Stimulated activated naive CD8-positive, alpha-beta T cell treated with anti-CD3 and anti-CD28 coated beads, Interleukin-15, Interleukin-2, amounts not matched to agents 100 ng/mL and 50 ng/mL, for 24 hours (primary cell): ENCODE measurements around the gene SON.

Source experiments
- H3K27ac Mint-ChIP-seq: one replicate; pipeline ENCODE4 v1.8.0; 2021; ENCODE audit warnings: mild to moderate bottlenecking, mixed read lengths
- H3K27me3 Mint-ChIP-seq: one replicate; pipeline ENCODE4 v1.8.0; 2021; ENCODE audit warnings: mixed read lengths
- H3K36me3 Mint-ChIP-seq: one replicate; pipeline ENCODE4 v1.8.0; 2021; ENCODE audit warnings: low read depth, mixed read lengths
- H3K4me1 Mint-ChIP-seq: one replicate; pipeline ENCODE4 v1.8.0; 2021; ENCODE audit warnings: low read depth, mixed read lengths
- H3K4me3 Mint-ChIP-seq: one replicate; pipeline ENCODE4 v1.8.0; 2021; ENCODE audit warnings: mild to moderate bottlenecking, mixed read lengths
- H3K9me3 Mint-ChIP-seq: one replicate; pipeline ENCODE4 v1.8.0; 2021; ENCODE audit warnings: mixed read lengths

The SON gene

GRCh38 chr21:33539616-33540015 is 3.2 kb upstream of the SON start:
- Mint-ChIP-seq H3K4me1 (peaks cover 33% of the 10 kb centered on the region), H3K27me3 (no peaks in the 10 kb centered on the region), H3K4me3 (peak overlapping the region; percentile 31), H3K9me3 (no peaks in the 10 kb centered on the region), H3K36me3 (peaks cover 76% of the 10 kb centered on the region), H3K27ac (peak overlapping the region; percentile 40)

DNA sequence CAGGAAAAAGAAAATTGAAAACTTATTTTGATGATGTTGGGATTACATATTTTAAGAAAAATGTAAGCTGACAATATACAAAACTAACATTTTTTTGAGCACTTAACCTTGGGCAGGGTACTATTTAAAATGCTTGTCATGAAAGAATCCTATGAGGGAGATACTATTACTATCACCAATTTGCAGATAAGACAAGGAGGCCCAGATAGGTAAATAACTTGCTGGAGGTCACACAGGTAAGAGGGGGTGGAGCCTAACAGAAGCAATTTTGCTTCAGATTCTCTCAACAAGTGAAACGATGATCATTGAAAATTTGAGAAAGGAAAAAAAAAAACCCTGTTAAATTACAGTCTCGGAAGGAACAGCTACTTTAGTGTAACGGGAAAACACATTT is 2.1 kb upstream of the SON start:
- Mint-ChIP-seq H3K9me3 (no peaks in the 10 kb centered on the region), H3K36me3 (peaks cover 70% of the 10 kb centered on the region), H3K27me3 (no peaks in the 10 kb centered on the region), H3K4me3 (peak overlapping the region; percentile 97), H3K27ac (peak overlapping the region; percentile 99), H3K4me1 (peaks cover 43% of the 10 kb centered on the region)

DNA sequence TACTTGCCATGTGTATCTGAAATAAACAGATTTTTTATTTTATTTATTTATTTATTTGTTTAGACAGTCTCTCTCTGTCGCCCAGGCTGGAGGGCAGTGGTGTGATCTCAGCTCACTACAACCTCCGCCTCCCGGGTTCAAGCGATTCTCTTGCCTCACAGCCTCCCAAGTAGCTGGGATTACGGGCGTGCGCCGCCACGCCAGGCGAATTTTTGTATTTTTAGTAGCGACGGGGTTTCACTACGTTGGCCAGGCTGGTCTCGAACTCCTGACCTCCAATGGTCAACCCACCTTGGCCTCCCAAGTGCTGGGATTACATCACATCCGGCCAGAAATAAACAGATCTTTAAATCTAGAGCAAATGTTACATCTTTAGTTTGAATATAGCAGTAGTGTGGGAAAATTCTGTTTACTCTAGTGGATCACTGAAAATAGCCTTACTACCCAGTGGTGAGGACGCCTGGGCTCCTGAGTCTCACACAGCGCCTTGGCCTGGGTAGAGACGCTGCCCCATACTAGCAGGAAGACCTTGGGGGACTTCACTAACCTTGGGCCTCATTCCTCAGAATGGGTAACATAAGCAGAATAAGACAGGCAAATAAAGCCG is 1.6 kb upstream of the SON start:
- H3K4me1 Mint-ChIP-seq, result peaks cover 48% of the 10 kb centered on the region
- peak overlapping the region; percentile 99 for H3K27ac Mint-ChIP-seq
- peak overlapping the region; percentile 97 for H3K4me3 Mint-ChIP-seq
- H3K27me3 Mint-ChIP-seq, result no peaks in the 10 kb centered on the region
- no peaks in the 10 kb centered on the region for H3K9me3 Mint-ChIP-seq
- peaks cover 75% of the 10 kb centered on the region for H3K36me3 Mint-ChIP-seq

DNA sequence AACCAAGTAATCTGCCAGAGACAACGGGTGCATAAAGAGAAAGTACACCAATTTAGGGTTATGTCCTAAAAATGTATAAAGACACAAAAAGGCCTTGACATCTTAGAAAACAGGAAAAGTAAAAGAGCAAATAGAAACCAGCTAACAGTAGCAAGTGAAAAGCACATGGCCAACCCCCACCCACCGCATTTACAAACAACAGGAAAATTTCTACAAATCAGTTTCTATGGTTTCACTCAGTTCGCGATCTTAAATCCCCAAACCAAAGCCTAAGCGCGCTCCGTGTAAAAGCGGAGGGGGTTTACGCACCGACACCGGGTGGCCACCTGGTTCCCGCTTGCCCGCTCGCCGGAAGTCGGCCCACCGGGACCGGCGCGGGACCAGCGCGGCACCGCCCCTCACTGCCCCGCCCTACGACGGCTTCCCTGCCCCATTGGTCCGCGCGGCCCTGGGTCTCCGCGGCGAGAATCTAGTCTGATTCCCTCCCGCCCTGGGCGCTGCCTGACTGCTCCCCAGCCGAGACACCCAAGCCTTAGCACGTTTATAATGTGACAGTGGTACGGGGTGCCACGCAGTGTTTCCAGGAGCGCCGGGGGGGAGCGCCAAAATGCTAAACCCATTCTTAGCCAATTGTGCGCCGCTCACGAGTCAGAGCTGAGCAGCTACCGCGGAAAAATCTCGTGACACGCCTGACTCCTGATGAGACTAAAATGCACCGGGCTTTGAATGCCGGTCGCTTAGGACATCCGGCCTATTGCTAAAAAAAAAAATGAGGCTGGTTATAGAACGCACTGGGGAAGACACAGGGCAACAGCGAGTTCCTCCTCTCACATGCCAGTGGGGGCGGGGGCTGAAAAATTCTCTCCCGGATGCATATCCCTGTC is 840 bp upstream of the SON start, which contains the start of gene GART:
GART (minus strand) TSS at position 362 of the 884 bp plus-strand sequence. CDS start 2,802 bp downstream, outside the sequence.
- Mint-ChIP-seq H3K27ac (peak within 1 kb of the TSS; percentile 99), H3K27me3 (no peaks in the 10 kb centered on the region), H3K9me3 (no peaks in the 10 kb centered on the region), H3K4me1 (peaks cover 49% of the 10 kb centered on the region), H3K36me3 (peaks cover 74% of the 10 kb centered on the region), H3K4me3 (peak within 1 kb of the TSS; percentile 97)

- Mint-ChIP-seq H3K27me3 (no peaks in the 10 kb centered on the region), H3K27ac (peak overlapping the region; percentile 99), H3K4me3 (peak overlapping the region; percentile 97), H3K9me3 (no peaks in the 10 kb centered on the region), H3K36me3 (peaks cover 72% of the 10 kb centered on the region), H3K4me1 (peaks cover 55% of the 10 kb centered on the region)
Measured at GRCh38 chr21:33543505-33544129, 779 bp downstream of the SON start.

DNA sequence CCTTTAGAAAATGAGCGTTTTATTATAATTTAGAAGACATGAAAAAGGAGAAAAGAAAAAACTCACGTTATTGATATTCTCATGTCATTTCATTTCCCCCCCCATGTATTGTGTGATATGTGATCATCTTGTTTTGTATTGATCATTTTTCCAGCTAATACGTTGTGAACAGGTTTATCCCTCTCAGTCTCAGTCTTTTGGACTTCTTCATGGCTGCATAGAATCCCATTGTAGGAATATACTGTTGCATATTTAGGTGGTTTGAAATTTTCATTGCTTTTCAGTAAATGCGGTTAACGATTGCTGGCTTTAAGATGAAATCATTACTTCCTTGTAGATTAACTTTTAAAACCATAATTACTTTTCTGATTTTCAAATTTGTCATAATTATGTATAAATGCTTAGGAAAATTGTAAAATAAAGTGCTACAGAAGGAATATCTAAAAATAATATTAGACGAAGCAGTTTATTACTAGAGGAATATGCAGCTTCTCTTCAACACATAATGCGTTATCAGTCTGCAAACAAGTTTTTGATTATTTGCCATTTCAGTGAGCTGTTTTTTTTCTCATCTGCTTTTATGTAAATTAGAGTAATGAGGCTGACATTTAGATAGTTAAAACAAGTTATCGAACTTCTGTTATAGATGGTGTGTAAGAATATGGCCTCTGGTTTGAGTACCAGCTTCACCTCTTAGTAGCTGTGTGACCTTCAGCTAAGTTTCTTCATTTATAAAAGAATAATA is 1.8 kb downstream of the SON start:
- no peaks in the 10 kb centered on the region for H3K9me3 Mint-ChIP-seq
- H3K36me3 Mint-ChIP-seq, result peaks cover 77% of the 10 kb centered on the region
- H3K4me1 Mint-ChIP-seq, result peaks cover 56% of the 10 kb centered on the region
- peak overlapping the region; percentile 99 for H3K27ac Mint-ChIP-seq
- H3K4me3 Mint-ChIP-seq, result peak overlapping the region; percentile 97
- H3K27me3 Mint-ChIP-seq, result no peaks in the 10 kb centered on the region

GRCh38 chr21:33546086-33546485 is 3.2 kb downstream of the SON start:
- peak overlapping the region; percentile 97 for H3K4me3 Mint-ChIP-seq
- H3K27me3 Mint-ChIP-seq, result no peaks in the 10 kb centered on the region
- peaks cover 48% of the 10 kb centered on the region for H3K4me1 Mint-ChIP-seq
- peak overlapping the region; percentile 72 for H3K27ac Mint-ChIP-seq
- peaks cover 76% of the 10 kb centered on the region for H3K36me3 Mint-ChIP-seq
- no peaks in the 10 kb centered on the region for H3K9me3 Mint-ChIP-seq

DNA sequence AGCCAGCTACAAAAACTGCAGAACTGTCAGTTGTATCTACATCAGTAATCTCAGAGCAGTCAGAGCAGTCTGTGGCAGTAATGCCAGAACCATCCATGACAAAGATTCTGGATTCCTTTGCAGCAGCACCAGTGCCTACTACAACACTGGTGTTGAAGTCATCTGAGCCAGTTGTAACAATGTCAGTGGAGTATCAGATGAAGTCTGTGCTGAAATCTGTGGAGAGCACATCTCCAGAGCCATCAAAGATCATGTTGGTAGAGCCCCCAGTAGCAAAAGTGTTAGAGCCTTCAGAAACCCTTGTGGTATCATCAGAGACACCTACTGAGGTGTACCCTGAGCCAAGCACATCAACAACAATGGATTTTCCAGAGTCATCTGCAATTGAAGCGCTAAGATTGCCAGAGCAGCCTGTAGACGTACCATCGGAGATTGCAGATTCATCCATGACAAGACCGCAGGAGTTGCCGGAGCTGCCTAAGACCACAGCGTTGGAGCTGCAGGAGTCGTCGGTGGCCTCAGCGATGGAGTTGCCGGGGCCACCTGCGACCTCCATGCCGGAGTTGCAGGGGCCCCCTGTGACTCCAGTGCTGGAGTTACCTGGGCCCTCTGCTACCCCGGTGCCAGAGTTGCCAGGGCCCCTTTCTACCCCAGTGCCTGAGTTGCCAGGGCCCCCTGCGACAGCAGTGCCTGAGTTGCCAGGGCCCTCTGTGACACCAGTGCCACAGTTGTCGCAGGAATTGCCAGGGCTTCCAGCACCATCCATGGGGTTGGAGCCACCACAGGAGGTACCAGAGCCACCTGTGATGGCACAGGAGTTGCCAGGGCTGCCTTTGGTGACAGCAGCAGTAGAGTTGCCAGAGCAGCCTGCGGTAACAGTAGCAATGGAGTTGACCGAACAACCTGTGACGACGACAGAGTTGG is 7.3 kb downstream of the SON start:
- H3K9me3 Mint-ChIP-seq, result no peaks in the 10 kb centered on the region
- H3K36me3 Mint-ChIP-seq, result peaks cover 84% of the 10 kb centered on the region
- H3K27me3 Mint-ChIP-seq, result no peaks in the 10 kb centered on the region
- peak overlapping the region; percentile 41 for H3K27ac Mint-ChIP-seq
- H3K4me3 Mint-ChIP-seq, result no peak overlapping the region
- H3K4me1 Mint-ChIP-seq, result peaks cover 57% of the 10 kb centered on the region

GRCh38 chr21:33550772-33551660 is 8.2 kb downstream of the SON start:
- Mint-ChIP-seq H3K9me3 (no peaks in the 10 kb centered on the region), H3K4me1 (peaks cover 57% of the 10 kb centered on the region), H3K4me3 (no peak overlapping the region), H3K36me3 (peaks cover 87% of the 10 kb centered on the region), H3K27ac (no peak overlapping the region), H3K27me3 (no peaks in the 10 kb centered on the region)

GRCh38 chr21:33551664-33552063 is 8.8 kb downstream of the SON start:
- no peak overlapping the region for H3K4me3 Mint-ChIP-seq
- no peak overlapping the region for H3K27ac Mint-ChIP-seq
- H3K4me1 Mint-ChIP-seq, result peaks cover 59% of the 10 kb centered on the region
- no peaks in the 10 kb centered on the region for H3K9me3 Mint-ChIP-seq
- no peaks in the 10 kb centered on the region for H3K27me3 Mint-ChIP-seq
- H3K36me3 Mint-ChIP-seq, result peaks cover 90% of the 10 kb centered on the region

GRCh38 chr21:33552093-33552998 is 9.5 kb downstream of the SON start:
- Mint-ChIP-seq H3K27me3 (no peaks in the 10 kb centered on the region), H3K4me1 (peaks cover 66% of the 10 kb centered on the region), H3K36me3 (peaks cover 90% of the 10 kb centered on the region), H3K9me3 (no peaks in the 10 kb centered on the region), H3K27ac (no peak overlapping the region), H3K4me3 (peak overlapping the region; percentile 39)

DNA sequence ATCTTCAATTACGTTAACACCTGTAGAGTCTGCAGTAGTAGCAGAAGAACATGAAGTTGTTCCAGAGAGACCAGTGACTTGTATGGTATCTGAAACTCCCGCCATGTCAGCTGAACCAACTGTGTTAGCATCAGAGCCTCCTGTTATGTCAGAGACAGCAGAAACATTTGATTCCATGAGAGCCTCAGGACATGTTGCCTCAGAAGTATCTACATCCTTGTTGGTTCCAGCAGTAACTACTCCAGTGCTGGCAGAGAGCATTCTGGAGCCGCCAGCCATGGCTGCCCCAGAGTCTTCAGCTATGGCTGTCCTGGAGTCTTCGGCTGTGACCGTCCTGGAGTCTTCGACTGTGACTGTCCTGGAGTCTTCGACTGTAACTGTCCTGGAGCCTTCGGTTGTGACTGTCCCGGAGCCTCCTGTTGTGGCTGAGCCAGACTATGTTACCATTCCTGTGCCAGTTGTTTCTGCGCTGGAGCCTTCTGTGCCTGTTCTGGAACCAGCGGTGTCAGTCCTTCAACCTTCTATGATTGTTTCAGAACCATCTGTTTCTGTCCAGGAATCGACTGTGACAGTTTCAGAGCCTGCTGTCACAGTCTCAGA is 10.3 kb downstream of the SON start:
- H3K4me3 Mint-ChIP-seq, result no peak overlapping the region
- peaks cover 70% of the 10 kb centered on the region for H3K4me1 Mint-ChIP-seq
- peaks cover 92% of the 10 kb centered on the region for H3K36me3 Mint-ChIP-seq
- no peak overlapping the region for H3K27ac Mint-ChIP-seq
- H3K27me3 Mint-ChIP-seq, result no peaks in the 10 kb centered on the region
- H3K9me3 Mint-ChIP-seq, result no peaks in the 10 kb centered on the region
